Neural cell (in vitro differentiated cells): ENCODE measurements around the gene NPEPPS. TPM values are rescaled to one million over a fixed set of nuclear protein-coding genes. Genes with fewer than 3 reads are reported as not detected.

Experiments used
- H2AFZ ChIP-seq: fragments of 200-600, 300-800 bp; sonication (generic), shearing (Covaris generic); 2 replicates; pipeline ENCODE4 v1.6.0; 2014; ENCODE audit warnings: low read depth, mild to moderate bottlenecking, antibody characterized with exemption, low read length, moderate library complexity
- H3F3A ChIP-seq: fragments of 200-600 bp; shearing (Covaris generic); 2 replicates; pipeline ENCODE4 v1.6.1; 2016; ENCODE audit warnings: mild to moderate bottlenecking, moderate library complexity, mixed read lengths, antibody characterized with exemption, low read length; ENCODE audit not compliant: insufficient read depth, poor library complexity, severe bottlenecking
- H3K27ac ChIP-seq: fragments of 200-600, 300-800 bp; sonication (generic), shearing (Covaris generic); 2 replicates; pipeline ENCODE4 v1.5.1; 2014; ENCODE audit warnings: mild to moderate bottlenecking, low read length, moderate library complexity
- H3K27me3 ChIP-seq: fragments of 300-800, 200-600 bp; sonication (generic), shearing (Covaris generic); 2 replicates; pipeline ENCODE4 v1.6.0; 2014; ENCODE audit warnings: mild to moderate bottlenecking, low read depth, low read length, moderate library complexity; ENCODE audit not compliant: insufficient read depth
- H3K36me3 ChIP-seq: fragments of 300-800, 200-600 bp; sonication (generic), shearing (Covaris generic); 2 replicates; pipeline ENCODE4 v1.5.1; 2014; ENCODE audit warnings: mild to moderate bottlenecking, antibody characterized with exemption, low read length, moderate library complexity; ENCODE audit not compliant: insufficient read depth
- H3K4me2 ChIP-seq: fragments of 300-800, 200-600 bp; sonication (generic), shearing (Covaris generic); 2 replicates; pipeline ENCODE4 v1.6.0; 2014; ENCODE audit warnings: mild to moderate bottlenecking, low read length
- H3K4me3 ChIP-seq: fragments of 300-800, 200-600 bp; sonication (generic), shearing (Covaris generic); 2 replicates; pipeline ENCODE4 v1.5.1; 2014; ENCODE audit warnings: mild to moderate bottlenecking, low read length, moderate library complexity
- H3K79me2 ChIP-seq: fragments of 200-600 bp; shearing (Covaris generic); replicated peaks from 2 replicates; pipeline ENCODE4 v1.6.0; 2014; ENCODE audit warnings: mild to moderate bottlenecking, low read length, moderate library complexity; ENCODE audit not compliant: insufficient read depth
- H3K9ac ChIP-seq: fragments of 300-800, 200-600 bp; sonication (generic), shearing (Covaris generic); 2 replicates; pipeline ENCODE4 v1.6.1; 2016; ENCODE audit warnings: mild to moderate bottlenecking, low read length, mixed read lengths
- H3K9me2 ChIP-seq: fragments of 200-600 bp; shearing (Covaris generic); 2 replicates; pipeline ENCODE4 v1.6.1; 2016; ENCODE audit warnings: mild to moderate bottlenecking, low read length, mixed read lengths; ENCODE audit not compliant: insufficient read depth
- H3K9me3 ChIP-seq: fragments of 200-600, 300-800 bp; sonication (generic), shearing (Covaris generic); 2 replicates; pipeline ENCODE4 v1.6.1; 2016; ENCODE audit warnings: mild to moderate bottlenecking, mixed run types, low read length, moderate library complexity, mixed read lengths
- H4K20me1 ChIP-seq: fragments of 200-600 bp; shearing (Covaris generic); 2 replicates; pipeline ENCODE4 v1.6.1; 2016; ENCODE audit warnings: mild to moderate bottlenecking, mixed run types; ENCODE audit not compliant: insufficient read depth
- EP300 ChIP-seq: fragments of 450-650 bp; conservative IDR thresholded peaks from 2 replicates; pipeline ENCODE4 v1.6.1; 2014; ENCODE audit warnings: antibody characterized with exemption, mild to moderate bottlenecking, moderate library complexity; ENCODE audit not compliant: poor library complexity, severe bottlenecking
- EZH2 ChIP-seq: fragments of 200-600, 300-800 bp; shearing (Covaris generic), sonication (generic); IDR thresholded peaks from 2 replicates; pipeline ENCODE4 v1.6.1; 2014; ENCODE audit warnings: antibody characterized with exemption, low read length, borderline replicate concordance, mild to moderate bottlenecking; ENCODE audit not compliant: insufficient read depth, poor library complexity, severe bottlenecking
- MXI1 ChIP-seq: fragments of 450-650 bp; conservative IDR thresholded peaks from 2 replicates; pipeline ENCODE4 v1.6.1; 2014; ENCODE audit warnings: antibody characterized with exemption, mild to moderate bottlenecking; ENCODE audit not compliant: poor library complexity, severe bottlenecking
- POLR2AphosphoS5 ChIP-seq: IDR thresholded peaks from 2 replicates; pipeline ENCODE4 v1.6.1; 2012
- RAD21 ChIP-seq: fragments of 450-650 bp; conservative IDR thresholded peaks from 2 replicates; pipeline ENCODE4 v1.6.1; 2014; ENCODE audit warnings: antibody characterized with exemption, mild to moderate bottlenecking, moderate library complexity
- SMC3 ChIP-seq: fragments of 450-650 bp; conservative IDR thresholded peaks from 2 replicates; pipeline ENCODE4 v1.6.1; 2014; ENCODE audit warnings: antibody characterized with exemption, mild to moderate bottlenecking, moderate library complexity; ENCODE audit not compliant: poor library complexity
- TAF1 ChIP-seq: IDR thresholded peaks from 2 replicates; pipeline ENCODE4 v1.6.1; 2012; ENCODE audit warnings: low read depth
- polyA plus RNA-seq: library from polyadenylated mRNA; depleted of rRNA; stranded (reverse); fragments of >200 nt; gene quantifications from 2 replicates; pipeline ENCODE4 v1.2.3, GENCODE V29; 2014
- TF ChIP-seq, protein P1 (sequence below): IDR thresholded peaks from 2 replicates; pipeline ENCODE4 v1.6.1; 2012; ENCODE audit warnings: borderline replicate concordance
- TF ChIP-seq, protein P2 (sequence below): fragments of 450-650 bp; IDR thresholded peaks from 2 replicates; pipeline ENCODE4 v1.5.1; 2014; ENCODE audit warnings: antibody characterized with exemption, mild to moderate bottlenecking, moderate library complexity; ENCODE audit not compliant: poor library complexity, severe bottlenecking

The NPEPPS gene
- polyA plus RNA-seq, 1 donor from 2014 or later: 150 TPM

DNA sequence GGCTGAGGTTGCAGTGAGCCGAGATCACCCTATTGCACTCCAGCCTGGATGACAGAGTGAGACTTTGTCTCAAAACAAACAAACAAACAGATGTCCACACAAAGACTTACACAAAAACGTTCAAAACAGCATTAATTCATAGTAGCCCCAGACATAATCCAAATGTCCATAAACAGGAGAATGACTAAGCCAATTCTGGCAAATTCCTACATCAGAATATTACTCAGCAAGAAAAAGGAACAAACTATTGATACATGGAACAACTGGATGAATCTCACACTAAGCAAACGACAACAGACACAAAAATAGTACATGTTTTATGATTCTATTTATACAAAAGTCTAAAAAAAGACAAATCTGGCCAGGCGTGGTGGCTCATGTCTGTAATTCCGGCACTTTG lies 108.0 kb downstream of the NPEPPS start (continued):
- TF ChIP-seq, protein P1, sequence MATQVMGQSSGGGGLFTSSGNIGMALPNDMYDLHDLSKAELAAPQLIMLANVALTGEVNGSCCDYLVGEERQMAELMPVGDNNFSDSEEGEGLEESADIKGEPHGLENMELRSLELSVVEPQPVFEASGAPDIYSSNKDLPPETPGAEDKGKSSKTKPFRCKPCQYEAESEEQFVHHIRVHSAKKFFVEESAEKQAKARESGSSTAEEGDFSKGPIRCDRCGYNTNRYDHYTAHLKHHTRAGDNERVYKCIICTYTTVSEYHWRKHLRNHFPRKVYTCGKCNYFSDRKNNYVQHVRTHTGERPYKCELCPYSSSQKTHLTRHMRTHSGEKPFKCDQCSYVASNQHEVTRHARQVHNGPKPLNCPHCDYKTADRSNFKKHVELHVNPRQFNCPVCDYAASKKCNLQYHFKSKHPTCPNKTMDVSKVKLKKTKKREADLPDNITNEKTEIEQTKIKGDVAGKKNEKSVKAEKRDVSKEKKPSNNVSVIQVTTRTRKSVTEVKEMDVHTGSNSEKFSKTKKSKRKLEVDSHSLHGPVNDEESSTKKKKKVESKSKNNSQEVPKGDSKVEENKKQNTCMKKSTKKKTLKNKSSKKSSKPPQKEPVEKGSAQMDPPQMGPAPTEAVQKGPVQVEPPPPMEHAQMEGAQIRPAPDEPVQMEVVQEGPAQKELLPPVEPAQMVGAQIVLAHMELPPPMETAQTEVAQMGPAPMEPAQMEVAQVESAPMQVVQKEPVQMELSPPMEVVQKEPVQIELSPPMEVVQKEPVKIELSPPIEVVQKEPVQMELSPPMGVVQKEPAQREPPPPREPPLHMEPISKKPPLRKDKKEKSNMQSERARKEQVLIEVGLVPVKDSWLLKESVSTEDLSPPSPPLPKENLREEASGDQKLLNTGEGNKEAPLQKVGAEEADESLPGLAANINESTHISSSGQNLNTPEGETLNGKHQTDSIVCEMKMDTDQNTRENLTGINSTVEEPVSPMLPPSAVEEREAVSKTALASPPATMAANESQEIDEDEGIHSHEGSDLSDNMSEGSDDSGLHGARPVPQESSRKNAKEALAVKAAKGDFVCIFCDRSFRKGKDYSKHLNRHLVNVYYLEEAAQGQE: no peak
- no peak for TF ChIP-seq EP300

DNA sequence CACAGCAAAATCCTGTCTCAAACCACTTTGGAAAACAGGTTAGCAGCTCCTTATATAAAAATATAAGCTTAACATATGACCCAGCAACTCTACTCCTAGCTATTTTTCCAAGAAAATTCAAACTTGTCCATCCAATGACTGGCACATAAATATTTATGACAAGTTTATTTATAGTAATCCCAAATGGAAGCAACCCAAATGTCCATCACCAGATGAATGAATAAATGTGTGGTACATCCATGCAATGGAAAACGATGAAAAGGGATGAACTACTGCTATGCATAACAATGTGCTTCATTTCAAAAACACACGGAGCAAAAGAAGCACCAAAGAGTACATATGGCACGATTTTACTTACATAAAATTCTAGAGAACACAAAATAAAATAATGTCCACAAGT lies 109.2 kb downstream of the NPEPPS start:
- H3K4me2 ChIP-seq: no peak overlapping the region
- H3K9me3 ChIP-seq: no peaks in the 10 kb centered on the region
- H3K27ac ChIP-seq: no peak overlapping the region
- no peaks in the 10 kb centered on the region for H4K20me1 ChIP-seq
- no peak for TF ChIP-seq EP300
- TF ChIP-seq, protein P2, sequence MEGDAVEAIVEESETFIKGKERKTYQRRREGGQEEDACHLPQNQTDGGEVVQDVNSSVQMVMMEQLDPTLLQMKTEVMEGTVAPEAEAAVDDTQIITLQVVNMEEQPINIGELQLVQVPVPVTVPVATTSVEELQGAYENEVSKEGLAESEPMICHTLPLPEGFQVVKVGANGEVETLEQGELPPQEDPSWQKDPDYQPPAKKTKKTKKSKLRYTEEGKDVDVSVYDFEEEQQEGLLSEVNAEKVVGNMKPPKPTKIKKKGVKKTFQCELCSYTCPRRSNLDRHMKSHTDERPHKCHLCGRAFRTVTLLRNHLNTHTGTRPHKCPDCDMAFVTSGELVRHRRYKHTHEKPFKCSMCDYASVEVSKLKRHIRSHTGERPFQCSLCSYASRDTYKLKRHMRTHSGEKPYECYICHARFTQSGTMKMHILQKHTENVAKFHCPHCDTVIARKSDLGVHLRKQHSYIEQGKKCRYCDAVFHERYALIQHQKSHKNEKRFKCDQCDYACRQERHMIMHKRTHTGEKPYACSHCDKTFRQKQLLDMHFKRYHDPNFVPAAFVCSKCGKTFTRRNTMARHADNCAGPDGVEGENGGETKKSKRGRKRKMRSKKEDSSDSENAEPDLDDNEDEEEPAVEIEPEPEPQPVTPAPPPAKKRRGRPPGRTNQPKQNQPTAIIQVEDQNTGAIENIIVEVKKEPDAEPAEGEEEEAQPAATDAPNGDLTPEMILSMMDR: no peak
- no peak for TF ChIP-seq RAD21
- TF ChIP-seq POLR2AphosphoS5: no peak
- no peak for TF ChIP-seq SMC3
- TF ChIP-seq, protein P1: no peak
- no peak for TF ChIP-seq MXI1
- TF ChIP-seq EZH2: no peak
- TF ChIP-seq TAF1: no peak
- H3K9ac ChIP-seq: no peak overlapping the region
- H3K36me3 ChIP-seq: no peaks in the 10 kb centered on the region
- H3K9me2 ChIP-seq: no peaks in the 10 kb centered on the region
- no peak overlapping the region for H3K4me3 ChIP-seq
- H3K79me2 ChIP-seq: no peaks in the 10 kb centered on the region
- H2AFZ ChIP-seq: no peak overlapping the region
- H3K27me3 ChIP-seq: no peaks in the 10 kb centered on the region
- H3F3A ChIP-seq: no peaks in the 10 kb centered on the region
